H1 (cell line): Measurements from ENCODE around the gene ZNF382. TPM values are rescaled to one million over a fixed set of nuclear protein-coding genes. Genes with fewer than 3 reads are reported as not detected.

ENCODE experiments used
- CTCF ChIA-PET: fragments of 300-600 bp; sonication (Branson Sonifier 250); formaldehyde crosslinking; loops from one replicate; lab custom pipeline; 2021; ENCODE audit not compliant: partially characterized antibody; lab: Charles Lee
- POLR2A ChIA-PET: fragments of 300-600 bp; sonication (Branson Sonifier 250); formaldehyde crosslinking; loops from one replicate; lab custom pipeline; 2021; ENCODE audit warnings: inconsistent platforms; ENCODE audit not compliant: partially characterized antibody; lab: Charles Lee
- DNase-seq, 2 experiments: peaks; one replicate each; pipeline versions ENCODE4 v3.0.0 to v3.0.0-alpha.2; 2010 to 2022; ENCODE audit warnings: low spot score in 2 of 2, low read depth in 1 of 2, mixed read lengths in 1 of 2
- FAIRE-seq: peaks from 2 replicates; lab custom pipeline; 2011; peaks lifted over from hg19 to GRCh38; lab: Jason Lieb, UNC
- H2AFZ ChIP-seq: 2 replicates; pipeline ENCODE4 v1.8.1; 2012; ENCODE audit warnings: low read length, inconsistent platforms
- H2AK5ac ChIP-seq: 2 replicates; pipeline ENCODE4 v1.6.1; 2013; ENCODE audit warnings: low read depth, low read length
- H2BK120ac ChIP-seq: replicated peaks from 2 replicates; pipeline ENCODE3; 2013; ENCODE audit warnings: low read depth, low read length, inconsistent platforms
- H2BK12ac ChIP-seq: 2 replicates; pipeline ENCODE4 v1.6.1; 2013; ENCODE audit warnings: low read depth, low read length
- H2BK15ac ChIP-seq: 2 replicates; pipeline ENCODE4 v1.6.1; 2013; ENCODE audit warnings: low read length
- H2BK20ac ChIP-seq: 2 replicates; pipeline ENCODE4 v1.6.1; 2013; ENCODE audit warnings: low read length
- H2BK5ac ChIP-seq: 2 replicates; pipeline ENCODE4 v1.6.1; 2013; ENCODE audit warnings: low read depth, low read length
- H3K14ac ChIP-seq: 2 replicates; pipeline ENCODE4 v1.6.1; 2013; ENCODE audit warnings: inconsistent platforms; ENCODE audit not compliant: insufficient read length
- H3K18ac ChIP-seq: 2 replicates; pipeline ENCODE4 v1.6.1; 2013; ENCODE audit warnings: low read length; ENCODE audit errors: extremely low read depth
- H3K23ac ChIP-seq: 2 replicates; pipeline ENCODE4 v1.6.1; 2013; ENCODE audit warnings: inconsistent platforms; ENCODE audit not compliant: insufficient read length
- H3K23me2 ChIP-seq: 2 replicates; pipeline ENCODE4 v1.6.1; 2013; ENCODE audit warnings: low read depth, low read length
- H3K27ac ChIP-seq: 2 replicates; pipeline ENCODE4 v1.6.1; 2011; ENCODE audit warnings: low read depth, low read length, inconsistent platforms
- H3K27me3 ChIP-seq, 4 experiments: replicated peaks in 1 of 4; 1 replicate in 1 of 4; 2 replicates in 3 of 4; pipeline versions ENCODE4 v1.6.1 to v1.8.1; 2011 to 2013; ENCODE audit warnings: low read length in 3 of 4, mild to moderate bottlenecking in 3 of 4, inconsistent platforms in 2 of 4, mixed read lengths in 2 of 4, moderate library complexity in 1 of 4; ENCODE audit not compliant: control insufficient read depth in 3 of 4, insufficient read depth in 3 of 4; ENCODE audit errors: extremely low read depth in 1 of 4
- H3K36me3 ChIP-seq, 4 experiments: 2 replicates each; pipeline versions ENCODE4 v1.6.1 to v1.8.1; 2011 to 2013; ENCODE audit warnings: mild to moderate bottlenecking in 4 of 4, low read length in 3 of 4, moderate library complexity in 2 of 4, control low read depth in 1 of 4, inconsistent platforms in 1 of 4; ENCODE audit not compliant: insufficient read depth in 4 of 4, control insufficient read depth in 2 of 4
- H3K4ac ChIP-seq: replicated peaks from 2 replicates; pipeline ENCODE3; 2013; ENCODE audit warnings: low read length, low read depth, mixed read lengths, inconsistent platforms; ENCODE audit not compliant: insufficient read length
- H3K4me1 ChIP-seq, 4 experiments: replicated peaks in 1 of 4; 1 replicate in 1 of 4; 2 replicates in 3 of 4; pipeline versions ENCODE4 v1.6.1 to v1.8.1; 2011 to 2013; ENCODE audit warnings: low read length in 3 of 4, inconsistent platforms in 2 of 4, mixed read lengths in 1 of 4; ENCODE audit not compliant: insufficient read depth in 4 of 4, control insufficient read depth in 3 of 4
- H3K4me2 ChIP-seq, 2 experiments: 2 replicates each; pipeline versions ENCODE4 v1.6.1 to v1.8.1; 2011 to 2013; ENCODE audit warnings: low read depth in 2 of 2, low read length in 2 of 2, control low read depth in 1 of 2, inconsistent platforms in 1 of 2, mild to moderate bottlenecking in 1 of 2; ENCODE audit not compliant: insufficient read depth in 1 of 2
- H3K4me3 ChIP-seq, 4 experiments: fragments of 200-600, 300-600 bp in 1 of 4; sonication (generic), shearing (Covaris generic), sonication (Bioruptor Twin) in 1 of 4; 2 replicates each; pipeline versions ENCODE4 v1.5.1 to v1.8.1; 2011 to 2016; ENCODE audit warnings: low read length in 4 of 4, low read depth in 3 of 4, control low read depth in 2 of 4, inconsistent platforms in 2 of 4, mild to moderate bottlenecking in 2 of 4, mixed read lengths in 1 of 4, moderate library complexity in 1 of 4; ENCODE audit not compliant: insufficient read depth in 2 of 4; ENCODE audit errors: extremely low read depth in 1 of 4
- H3K56ac ChIP-seq: replicated peaks from 2 replicates; pipeline ENCODE3; 2013; ENCODE audit warnings: low read depth, mild to moderate bottlenecking, mixed read lengths, low read length, inconsistent platforms; ENCODE audit not compliant: insufficient read length
- H3K79me1 ChIP-seq: 2 replicates; pipeline ENCODE4 v1.6.1; 2013; ENCODE audit warnings: low read depth, low read length, control low read depth
- H3K79me2 ChIP-seq, 2 experiments: 2 replicates each; pipeline versions ENCODE4 v1.6.1 to v1.8.1; 2012 to 2013; ENCODE audit warnings: low read length in 2 of 2, mild to moderate bottlenecking in 2 of 2, inconsistent platforms in 1 of 2; ENCODE audit not compliant: insufficient read depth in 2 of 2, control insufficient read depth in 1 of 2
- H3K9ac ChIP-seq, 4 experiments: replicated peaks in 1 of 4; 1 replicate in 1 of 4; 2 replicates in 3 of 4; pipeline versions ENCODE4 v1.6.1 to v1.8.1; 2011 to 2013; ENCODE audit warnings: low read depth in 3 of 4, low read length in 3 of 4, control low read depth in 2 of 4, mild to moderate bottlenecking in 2 of 4, moderate library complexity in 2 of 4, inconsistent platforms in 1 of 4; ENCODE audit errors: extremely low read depth in 1 of 4
- H3K9me3 ChIP-seq, 2 experiments: 2 replicates each; pipeline versions ENCODE4 v1.6.1 to v1.8.1; 2012 to 2013; ENCODE audit warnings: mild to moderate bottlenecking in 2 of 2, moderate library complexity in 2 of 2, control low read depth in 1 of 2, inconsistent platforms in 1 of 2, low read depth in 1 of 2, low read length in 1 of 2, mixed read lengths in 1 of 2; ENCODE audit not compliant: insufficient read depth in 2 of 2
- H4K20me1 ChIP-seq, 2 experiments: replicated peaks in 1 of 2; 2 replicates each; pipeline versions ENCODE3 to v1.8.1; 2011 to 2013; ENCODE audit warnings: inconsistent platforms in 2 of 2, low read length in 2 of 2, mild to moderate bottlenecking in 1 of 2; ENCODE audit not compliant: insufficient read depth in 2 of 2, control insufficient read depth in 1 of 2
- H4K5ac ChIP-seq: 2 replicates; pipeline ENCODE4 v1.6.1; 2013; ENCODE audit warnings: low read length, low read depth, mixed read lengths, inconsistent platforms; ENCODE audit not compliant: insufficient read length
- H4K8ac ChIP-seq: 2 replicates; pipeline ENCODE4 v1.8.0; 2013; ENCODE audit warnings: mild to moderate bottlenecking, moderate library complexity, low read length, inconsistent platforms; ENCODE audit not compliant: insufficient read depth; ENCODE audit errors: extremely low read depth
- H4K91ac ChIP-seq: replicated peaks from 2 replicates; pipeline ENCODE3; 2013; ENCODE audit warnings: low read length, mixed read lengths, inconsistent platforms; ENCODE audit not compliant: insufficient read length
- RXRA ChIP-seq: IDR thresholded peaks from 2 replicates; pipeline ENCODE4 v1.6.1; 2011; ENCODE audit warnings: low read depth, mild to moderate bottlenecking, low read length, moderate library complexity; ENCODE audit not compliant: insufficient read depth
- ZNF274 ChIP-seq: IDR thresholded peaks from 2 replicates; pipeline ENCODE4 v1.7.0; 2012; ENCODE audit warnings: low read length, borderline replicate concordance; ENCODE audit errors: extremely low read depth
- WGBS, 2 experiments: shearing (Covaris generic) in 1 of 2; methylation state at CpG; one replicate each; pipeline versions ENCODE4 v1.1.6 to v1.1.7; 2013 to 2015; ENCODE audit warnings: low lambda C conversion rate in 2 of 2, mixed read lengths in 2 of 2, inconsistent platforms in 1 of 2, low coverage in 1 of 2, missing lambda C conversion rate in 1 of 2; ENCODE audit not compliant: insufficient replicate concordance in 2 of 2, insufficient coverage in 1 of 2, insufficient read length in 1 of 2; ENCODE audit errors: extremely low coverage in 1 of 2, missing lambda C conversion rate in 1 of 2; 5-methylcytosine and 5-hydroxymethylcytosine counted together
- polyA plus RNA-seq, 7 experiments: library from polyadenylated mRNA; depleted of rRNA in 3 of 7; stranded (reverse) in 5 of 7; unstranded in 2 of 7; fragments of >200 nt in 5 of 7; fragments of 200-250 nt in 2 of 7; gene quantifications; 1 replicate in 5 of 7; 2 replicates in 1 of 7; 4 replicates in 1 of 7; pipeline versions ENCODE4 v1.2.1 to v1.2.3, GENCODE V29; 2011 to 2013; ENCODE audit warnings: missing spikeins in 2 of 7, mixed read lengths in 2 of 7
- total RNA-seq: library from RNA; stranded (reverse); fragmentation: NEBNext Ultra II Directional; extraction: Animal tissue kit (Norgen Biotek cat#: 25700); gene quantifications from 2 replicates; pipeline ENCODE4 v1.2.1, GENCODE V29; 2021

ZNF382 gene
- total and polyA plus RNA-seq, 2 of the 8 experiments (the other 6 are each of a cell fraction or from before 2014, with no cell fraction given) = 1.9 to 6.3 TPM

GRCh38 chr19:36627057-36627456 lies 21.9 kb downstream of the ZNF382 start:
- H3K36me3 ChIP-seq = peaks cover 0 to 20% (median 4%) of the 10 kb centered on the region in 4 experiments; a peak in 3 of 8 replicates
- WGBS, 2 experiments = 91% methylated on average over 5 of the region's 5 CpGs; no CpG with 5 or more reads in 1 of the 2 experiments

More at GRCh38 chr19:36627057-36627456, 21.9 kb downstream of the ZNF382 start:
- no peak overlapping the region for H2BK20ac ChIP-seq
- no peak overlapping the region for H3K9ac ChIP-seq
- no peaks in the 10 kb centered on the region for H3K79me1 ChIP-seq
- no peak overlapping the region for H3K4me2 ChIP-seq
- H4K8ac ChIP-seq = no peak overlapping the region
- no peak overlapping the region for H4K91ac ChIP-seq
- peaks cover 63 to 83% of the 10 kb centered on the region in 2 experiments for H3K9me3 ChIP-seq
- H3K23ac ChIP-seq = no peak overlapping the region
- no peak overlapping the region for H2AFZ ChIP-seq
- H3K18ac ChIP-seq = no peak overlapping the region
- H3K4me3 ChIP-seq = no peak overlapping the region
- no peak overlapping the region for H2BK120ac ChIP-seq
- H4K5ac ChIP-seq = no peak overlapping the region
- H2BK5ac ChIP-seq = no peak overlapping the region
- H3K4ac ChIP-seq = no peak overlapping the region
- no peaks in the 10 kb centered on the region for H3K4me1 ChIP-seq
- H3K23me2 ChIP-seq = no peaks in the 10 kb centered on the region
- FAIRE-seq = no peak
- H3K56ac ChIP-seq = no peak overlapping the region
- H3K79me2 ChIP-seq = no peaks in the 10 kb centered on the region
- TF ChIP-seq ZNF274 (peak; percentile 78; the same call in 1 of the 2 replicates), RXRA (no peak)
- no peaks in the 10 kb centered on the region for H4K20me1 ChIP-seq
- H3K27me3 ChIP-seq = peaks cover 0 to 1% (median 0%) of the 10 kb centered on the region in 4 experiments; a peak in 1 of 7 replicates
- no peak overlapping the region for H2BK15ac ChIP-seq
- ChIA-PET POLR2A (no interaction called here), CTCF (no interaction called here)
- DNase-seq = no peak
- no peak overlapping the region for H2AK5ac ChIP-seq
- no peak overlapping the region for H3K14ac ChIP-seq
- H2BK12ac ChIP-seq = no peak overlapping the region
- H3K27ac ChIP-seq = no peak overlapping the region
